Stimulated activated CD8-positive, alpha-beta memory T cell treated with anti-CD3 and anti-CD28 coated beads, Interleukin-4, amount 100 ng/mL, for 24 hours (primary cell): ENCODE measurements around the gene NHP2.

Experiments
- DNase-seq: peaks from one replicate; pipeline ENCODE4 v3.0.0-alpha.2; 2020; ENCODE audit warnings: low read depth

Gene NHP2

GRCh38 chr5:178114325-178115135, 39.2 kb downstream of the NHP2 start:
- DNase-seq = no peak

GRCh38 chr5:178113841-178114324, 39.8 kb downstream of the NHP2 start:
- DNase-seq = no peak

- peak; percentile 78 for DNase-seq
Observed at GRCh38 chr5:178113141-178113787, 40.4 kb downstream of the NHP2 start, which contains the start of gene N4BP3. TSS of gene N4BP3 (plus strand) at chr5:178113532. CDS start at chr5:178119584, 6,052 bp downstream.

GRCh38 chr5:178112545-178112944, 41.1 kb downstream of the NHP2 start:
- DNase-seq = no peak

GRCh38 chr5:178111925-178112324, 41.8 kb downstream of the NHP2 start:
- DNase-seq = no peak

GRCh38 chr5:178110511-178110910, 43.2 kb downstream of the NHP2 start:
- DNase-seq = no peak

GRCh38 chr5:178108966-178109365, 44.7 kb downstream of the NHP2 start:
- no peak for DNase-seq

- DNase-seq = no peak
Observed at GRCh38 chr5:178108446-178108845, 45.2 kb downstream of the NHP2 start.

GRCh38 chr5:178107756-178108310, 45.9 kb downstream of the NHP2 start:
- DNase-seq = no peak

GRCh38 chr5:178106556-178107239, 47.0 kb downstream of the NHP2 start:
- no peak for DNase-seq

- no peak for DNase-seq
Observed at GRCh38 chr5:178106086-178106485, 47.6 kb downstream of the NHP2 start.

GRCh38 chr5:178104492-178104891, 49.2 kb downstream of the NHP2 start:
- DNase-seq = no peak

- DNase-seq = no peak
Observed at GRCh38 chr5:178103612-178104011, 50.1 kb downstream of the NHP2 start.
